HCEC 1CT (cell line): ENCODE data around the gene TMEM38A.

Source experiments
- DNase-seq: peaks from one replicate; pipeline ENCODE4 v3.0.0-alpha.2; 2017

Gene TMEM38A, protein sequence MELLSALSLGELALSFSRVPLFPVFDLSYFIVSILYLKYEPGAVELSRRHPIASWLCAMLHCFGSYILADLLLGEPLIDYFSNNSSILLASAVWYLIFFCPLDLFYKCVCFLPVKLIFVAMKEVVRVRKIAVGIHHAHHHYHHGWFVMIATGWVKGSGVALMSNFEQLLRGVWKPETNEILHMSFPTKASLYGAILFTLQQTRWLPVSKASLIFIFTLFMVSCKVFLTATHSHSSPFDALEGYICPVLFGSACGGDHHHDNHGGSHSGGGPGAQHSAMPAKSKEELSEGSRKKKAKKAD

DNA sequence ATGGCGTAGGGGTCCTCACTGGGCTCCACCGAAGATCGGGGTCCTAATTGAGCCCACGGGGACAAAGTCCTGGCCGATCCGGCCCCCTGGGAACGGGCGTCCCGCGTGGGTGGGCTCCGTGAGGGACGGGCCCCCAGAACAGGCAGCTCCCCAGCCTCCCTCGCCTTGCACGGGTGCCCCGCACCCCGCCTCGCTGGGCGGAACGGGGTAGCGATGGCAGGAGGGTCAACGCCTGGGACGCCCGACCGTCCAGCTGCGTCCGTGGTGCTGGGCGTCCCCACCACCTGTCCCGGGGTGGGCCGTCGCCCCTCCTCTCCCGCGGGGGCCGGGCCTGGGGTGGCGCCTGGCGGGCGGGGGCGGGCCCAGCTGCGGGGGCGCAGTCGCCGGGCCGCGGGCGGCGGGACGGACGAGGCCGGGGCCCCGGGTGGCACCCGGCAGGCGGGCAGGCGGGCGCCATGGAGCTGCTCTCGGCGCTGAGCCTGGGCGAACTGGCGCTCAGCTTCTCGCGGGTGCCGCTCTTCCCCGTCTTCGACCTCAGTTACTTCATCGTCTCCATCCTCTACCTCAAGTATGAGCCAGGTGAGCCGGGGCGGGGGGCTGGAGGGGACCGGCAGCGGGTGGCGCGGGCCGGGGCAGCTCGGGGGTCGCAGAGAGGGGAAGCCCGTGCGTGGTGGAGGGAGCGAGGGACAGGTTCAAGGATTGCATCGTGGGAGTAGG, at the start of gene TMEM38A:
TSS of gene TMEM38A (plus strand) at position 377 of the 717 bp plus-strand sequence. CDS start at position 456, 79 bp downstream.
- DNase-seq, result no peak

DNA sequence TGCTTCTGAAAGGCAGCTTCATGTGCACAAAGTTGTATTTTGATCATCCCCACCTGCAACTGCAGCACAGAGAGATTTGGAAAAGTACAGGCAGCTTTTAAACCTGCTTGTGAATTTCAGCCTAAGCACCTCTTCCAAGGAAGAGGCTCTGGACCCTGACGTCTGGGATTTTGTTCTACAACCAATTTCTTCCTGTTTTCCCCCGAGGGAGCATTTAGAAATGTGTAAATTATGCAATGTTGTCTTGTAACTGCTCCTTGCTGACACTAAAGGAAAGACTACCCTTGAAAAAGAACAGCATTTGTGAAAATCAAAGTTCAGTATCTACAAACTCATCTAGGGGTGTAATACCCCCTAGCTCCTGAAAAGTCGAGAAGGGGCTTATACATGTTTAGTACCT, 48.3 kb upstream of the TMEM38A start:
- DNase-seq, result no peak

DNA sequence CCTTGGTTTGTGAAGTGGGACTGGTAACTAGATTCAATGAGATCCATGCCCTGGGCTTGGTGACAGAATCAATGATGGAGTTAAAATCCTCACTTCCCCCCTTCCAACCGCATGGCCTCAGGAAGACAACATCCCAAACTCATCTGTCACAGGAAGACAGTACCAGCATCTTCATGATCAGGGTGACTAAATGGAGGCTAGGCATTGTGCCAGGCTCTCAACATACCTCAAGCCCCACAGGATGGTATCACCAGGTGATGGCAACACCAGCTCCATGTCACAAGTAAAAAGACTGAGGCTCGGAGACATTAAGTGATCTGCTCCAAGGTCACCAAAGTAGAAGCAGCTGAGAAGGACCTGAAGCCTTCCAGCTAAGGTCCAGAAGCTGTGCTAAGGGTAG, 47.1 kb upstream of the TMEM38A start:
- DNase-seq, result no peak

DNA sequence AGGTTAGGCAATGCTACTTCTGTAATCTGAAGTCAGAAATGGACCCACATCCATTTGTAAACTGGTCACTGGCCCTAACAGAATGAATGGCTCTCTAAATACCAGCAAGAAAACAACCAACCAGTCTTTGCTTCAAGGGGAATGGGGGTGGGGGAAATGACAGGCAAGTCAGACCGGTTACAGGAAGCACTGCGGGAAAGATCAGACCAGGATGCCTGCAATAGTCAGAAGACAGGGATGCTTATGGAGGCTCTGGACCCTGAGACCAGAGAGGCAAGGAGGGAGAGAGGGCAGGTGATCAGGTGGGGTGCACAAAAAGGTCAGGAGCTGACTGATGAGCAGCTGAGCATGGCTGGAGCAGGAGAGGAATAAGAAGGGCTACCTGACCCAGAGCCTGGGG, 46.0 kb upstream of the TMEM38A start:
- no peak for DNase-seq

DNA sequence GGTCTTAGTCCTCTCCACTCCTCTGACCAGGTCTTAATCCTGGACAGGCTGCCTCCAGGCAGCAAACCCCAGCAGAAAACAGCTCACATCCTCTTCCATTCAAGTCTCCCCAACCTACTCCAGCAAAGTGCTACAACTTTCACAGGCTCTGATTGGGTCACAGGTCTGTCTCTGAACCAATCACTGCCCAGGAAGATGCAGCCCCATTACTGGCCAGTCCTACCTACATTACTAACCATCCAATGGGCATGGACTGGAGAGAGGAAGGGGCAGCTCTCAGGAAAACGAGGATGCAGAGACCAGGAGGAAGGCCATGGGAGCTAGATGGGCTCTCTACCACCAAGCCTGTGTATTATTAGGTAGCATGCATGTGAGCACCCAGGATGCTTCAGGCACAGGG, 45.1 kb upstream of the TMEM38A start:
- DNase-seq, result no peak

DNA sequence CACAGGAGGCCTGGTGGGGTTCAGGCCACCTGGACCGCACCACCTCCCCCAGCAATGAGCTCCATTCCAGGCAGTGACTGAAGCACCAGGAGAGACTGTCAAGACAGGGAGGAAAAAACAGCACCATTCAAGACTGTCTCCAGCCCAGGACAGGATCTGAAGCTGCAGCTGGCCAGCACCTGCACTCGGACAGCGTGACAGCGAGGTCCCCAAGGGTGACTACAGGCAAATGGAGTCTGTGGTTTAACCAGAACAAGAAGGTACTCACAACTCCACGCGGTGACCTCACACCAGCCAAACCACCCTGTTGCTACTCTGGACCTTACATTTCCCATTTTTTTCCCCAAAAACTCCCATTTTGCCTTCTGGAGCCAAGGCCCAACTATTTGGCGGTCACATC, 42.7 kb upstream of the TMEM38A start:
- no peak for DNase-seq

DNA sequence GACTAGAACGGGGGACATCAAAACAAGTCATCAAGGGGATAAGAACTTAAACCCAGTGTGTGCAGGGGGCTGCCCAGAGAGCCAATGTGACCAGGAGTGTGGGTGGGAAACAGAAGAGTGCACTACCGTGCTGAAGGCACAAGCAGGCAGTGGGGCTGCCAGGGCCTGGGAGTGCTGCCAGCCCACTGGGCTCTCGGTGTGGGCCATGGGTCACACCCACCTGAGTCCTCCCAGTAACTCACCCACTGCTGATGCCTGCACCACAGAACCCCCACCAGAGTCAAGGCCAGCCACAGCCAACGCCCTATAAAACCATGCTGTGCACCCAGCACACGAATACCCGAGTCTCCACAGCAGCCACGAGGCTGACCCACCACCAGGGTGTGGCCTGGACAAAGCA, 41.5 kb upstream of the TMEM38A start:
- no peak for DNase-seq

DNA sequence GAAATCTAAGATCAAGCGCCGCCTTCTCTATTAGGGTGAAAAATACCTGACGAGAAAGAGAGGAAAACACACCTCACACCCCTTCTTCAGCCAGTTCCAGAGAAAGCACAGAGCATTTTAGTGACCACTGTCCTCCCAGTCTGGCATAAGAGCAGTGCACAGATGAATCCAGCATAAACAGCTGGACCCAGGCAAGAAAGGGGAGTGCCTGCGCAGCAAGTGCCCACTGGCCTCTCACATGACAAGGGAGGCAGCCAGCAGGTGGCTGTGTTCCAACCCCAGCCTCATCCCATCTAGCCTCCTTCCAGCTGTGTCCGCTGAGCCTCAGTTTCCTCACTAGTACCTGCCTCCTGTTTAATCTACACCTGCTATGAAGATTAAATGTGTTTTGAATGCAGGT, 40.9 kb upstream of the TMEM38A start:
- DNase-seq, result no peak

DNA sequence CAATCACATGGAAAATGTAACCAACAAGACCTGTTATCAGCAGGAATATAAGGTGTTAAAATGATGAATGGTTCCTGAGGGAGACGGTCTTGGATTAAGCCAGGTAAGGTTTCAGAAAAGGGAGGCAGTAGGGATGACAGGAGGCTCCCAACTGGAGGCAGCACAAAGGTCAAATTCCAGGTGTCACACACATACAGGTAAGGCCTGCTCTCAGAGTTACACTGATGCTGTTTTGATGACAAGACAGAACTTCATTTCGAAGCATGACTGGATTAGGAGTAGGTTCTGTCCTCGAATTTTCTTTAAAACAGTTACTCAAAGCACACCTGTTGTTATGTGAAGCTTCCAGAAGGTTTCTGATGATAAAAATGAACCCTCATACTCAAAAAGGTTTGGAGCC, 40.4 kb upstream of the TMEM38A start:
- DNase-seq, result no peak

DNA sequence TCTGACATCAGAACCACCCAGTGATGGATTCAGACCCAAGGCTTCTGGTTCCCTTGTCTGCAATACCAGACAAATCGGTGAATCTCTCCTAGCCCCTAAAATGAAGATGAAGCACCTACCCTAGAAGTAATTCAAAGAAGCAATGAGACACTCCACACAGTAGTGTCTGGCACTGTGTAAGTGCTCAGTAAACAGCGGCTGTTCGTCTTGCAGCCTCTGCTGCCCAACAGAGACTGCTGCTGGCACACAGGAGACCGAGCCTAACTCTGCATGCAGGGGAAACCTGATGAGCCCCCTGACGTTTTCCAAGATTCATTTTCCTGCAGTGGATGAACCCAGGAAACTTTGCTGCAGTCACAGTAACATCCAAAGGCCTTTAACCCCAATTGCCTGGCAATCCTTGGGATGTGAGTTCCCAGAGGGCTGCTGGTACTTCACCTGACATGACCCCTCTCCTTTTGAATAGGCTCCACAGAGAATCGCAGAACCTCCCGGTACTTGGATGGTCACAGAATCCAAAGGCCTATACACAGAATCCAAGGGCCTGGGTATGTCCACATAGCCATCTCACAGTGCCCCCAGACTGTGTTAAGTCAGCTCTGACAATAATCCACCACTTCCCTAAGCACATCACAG, 39.7 kb upstream of the TMEM38A start:
- no peak for DNase-seq

DNA sequence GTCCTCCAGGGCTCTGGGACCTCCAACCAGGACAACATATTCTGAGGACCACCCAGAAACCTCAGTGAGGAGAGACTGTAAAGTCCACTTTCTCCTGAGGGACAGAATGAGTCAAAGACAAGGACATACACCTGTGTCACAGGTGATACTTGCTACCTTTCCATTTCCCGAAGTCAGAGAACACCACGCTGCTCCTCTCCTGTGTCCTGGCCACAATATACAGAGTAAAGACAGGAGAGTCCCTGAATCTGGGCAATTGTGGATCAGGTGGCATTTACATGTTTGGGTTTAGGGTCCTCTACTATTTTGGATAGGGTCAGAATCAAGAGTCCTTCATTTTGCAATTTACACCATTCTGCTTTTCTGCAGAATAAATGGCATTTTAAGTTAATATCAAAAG, 37.9 kb upstream of the TMEM38A start:
- DNase-seq, result no peak

DNA sequence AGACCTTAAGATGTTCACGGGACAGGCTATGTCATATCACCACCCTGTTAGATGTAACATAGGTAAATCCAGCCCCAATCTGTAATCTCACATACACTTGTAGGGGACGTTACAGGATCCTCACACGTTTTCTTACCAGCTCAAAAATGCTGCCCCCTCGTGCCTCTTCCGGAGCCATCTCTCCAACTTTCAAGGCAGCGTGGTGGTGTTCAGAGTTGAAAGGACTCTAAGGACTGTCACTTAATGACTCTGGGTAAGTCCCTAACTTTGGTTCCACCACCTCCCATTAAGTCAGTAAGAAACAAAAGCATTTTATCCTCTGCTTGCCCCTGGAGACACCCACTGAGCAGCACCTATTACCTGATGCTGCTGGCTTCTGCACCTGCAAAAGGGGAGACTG, 37.4 kb upstream of the TMEM38A start:
- DNase-seq, result no peak

DNA sequence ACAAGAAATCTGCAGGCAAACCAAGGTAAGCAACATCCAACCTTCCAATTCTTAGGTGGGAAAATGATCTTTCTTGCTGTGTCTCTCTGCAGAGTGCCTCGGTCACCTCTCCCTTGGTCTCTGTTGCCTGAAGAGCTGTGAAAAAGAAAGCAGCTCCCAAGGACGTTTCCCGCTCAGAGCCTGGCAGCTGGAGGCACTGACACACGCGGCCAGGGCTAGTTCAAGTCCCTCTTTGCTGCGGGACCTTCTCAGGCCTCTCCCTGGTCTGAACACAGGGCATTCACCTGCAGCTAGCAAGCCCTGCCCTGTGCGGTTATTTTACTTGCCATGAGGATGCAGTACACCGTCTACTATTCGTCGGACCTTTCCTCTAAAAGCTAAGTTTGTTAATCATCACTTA, 36.7 kb upstream of the TMEM38A start:
- no peak for DNase-seq

DNA sequence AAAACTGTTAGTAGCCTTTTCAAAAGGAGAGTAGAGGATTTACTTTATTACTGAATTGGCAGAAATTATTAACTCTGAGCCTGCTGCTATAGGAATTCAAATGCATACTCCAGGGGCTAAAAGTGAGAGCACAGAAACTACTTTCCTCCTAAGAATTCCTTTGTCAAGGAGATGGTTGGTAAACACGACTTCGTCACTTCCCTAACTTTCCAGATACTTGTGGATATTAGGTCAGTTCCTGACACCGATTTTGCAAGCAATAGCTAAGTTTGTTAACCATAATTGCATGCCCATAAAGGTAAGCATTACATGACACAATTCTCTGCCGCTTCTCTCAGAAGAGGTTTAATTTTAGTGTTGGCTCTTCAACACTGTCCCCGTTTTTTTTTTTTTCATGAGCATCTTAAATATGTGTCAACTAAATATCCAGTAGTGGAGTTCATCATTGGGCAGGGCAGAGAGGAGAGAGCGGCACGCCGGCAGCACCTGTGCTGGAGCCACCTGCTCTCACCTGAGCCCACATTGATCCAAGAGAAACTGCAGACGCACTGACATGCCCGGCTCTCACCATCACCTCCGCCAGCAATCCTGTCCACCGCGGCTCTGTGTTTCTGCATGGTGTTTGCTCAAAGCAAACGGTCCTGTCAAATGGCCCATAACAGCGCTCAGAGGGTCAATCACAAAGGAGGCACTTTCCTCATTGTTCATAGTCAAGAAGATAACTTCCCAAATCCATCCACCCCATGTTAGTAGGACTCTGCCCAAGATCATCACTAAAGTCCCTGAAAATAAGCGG, 35.6 kb upstream of the TMEM38A start:
- DNase-seq, result no peak

DNA sequence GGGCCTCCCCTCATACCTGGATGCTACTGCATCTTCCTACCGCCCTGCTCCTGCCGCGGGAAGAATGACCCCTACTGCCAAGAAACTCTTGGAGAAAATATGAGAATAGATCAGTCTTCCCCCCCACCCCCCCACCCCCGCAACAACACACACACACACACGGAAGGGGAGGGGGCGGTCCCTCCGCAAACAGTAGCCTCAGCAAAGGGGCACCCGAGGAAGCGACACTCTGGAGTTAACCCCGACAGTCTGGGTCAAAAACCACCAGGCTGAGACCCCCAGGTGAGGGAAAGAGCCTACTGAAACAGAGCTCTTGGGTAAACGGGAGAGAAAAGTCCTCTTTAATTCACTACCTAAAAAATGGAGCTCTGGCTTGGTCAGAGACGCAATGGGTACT, 34.1 kb upstream of the TMEM38A start:
- no peak for DNase-seq

DNA sequence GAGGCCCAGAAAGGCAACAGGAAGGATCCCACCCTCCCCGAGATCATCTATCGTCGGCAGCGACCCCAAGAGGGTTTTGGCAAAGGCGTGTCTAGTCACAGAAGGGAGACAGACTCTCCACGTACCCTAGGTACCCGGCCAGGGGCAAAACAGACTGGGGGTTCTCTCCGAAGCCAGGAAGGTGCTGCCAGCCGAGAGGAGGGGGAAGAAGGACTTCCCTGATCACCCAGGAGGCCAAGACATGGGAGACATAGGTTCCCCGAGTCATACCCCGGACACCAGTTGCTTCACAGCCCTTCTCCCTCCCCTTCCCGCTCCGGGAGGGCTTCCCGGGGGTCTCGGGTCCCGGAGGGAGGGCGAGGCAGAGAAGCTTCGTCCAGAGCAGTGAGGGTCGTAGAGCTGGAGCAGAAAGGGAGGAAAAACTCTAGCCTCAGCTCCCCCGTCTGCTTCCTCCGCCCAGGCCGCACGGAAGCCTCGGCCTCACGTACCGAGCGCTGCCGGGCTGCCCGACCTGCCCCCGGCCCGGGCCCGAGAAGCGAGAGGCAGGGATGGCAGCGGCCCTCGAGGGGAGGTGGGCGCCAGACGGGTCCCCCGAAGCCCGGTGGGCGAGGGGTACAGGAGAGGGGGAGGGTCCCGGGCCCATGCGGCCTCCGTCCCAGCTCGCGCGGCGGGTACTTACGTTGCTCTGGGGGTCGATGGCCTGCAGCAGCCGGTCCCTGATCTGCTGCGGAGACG, 33.6 kb upstream of the TMEM38A start:
- DNase-seq, result no peak

DNA sequence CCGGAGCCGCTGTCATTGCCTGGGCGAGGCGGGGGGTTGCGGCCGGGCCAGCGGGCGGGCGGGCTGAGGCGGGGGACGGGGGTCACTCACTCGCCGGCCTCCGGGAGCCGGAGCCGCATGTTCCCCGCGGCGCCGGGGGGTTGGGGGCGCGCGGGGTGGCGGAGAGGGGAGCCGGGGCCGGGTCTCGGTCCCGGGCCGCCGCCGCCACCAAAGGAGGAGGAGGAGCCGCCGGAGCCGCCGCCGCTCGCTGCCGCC, 33.1 kb upstream of the TMEM38A start:
- no peak for DNase-seq

DNA sequence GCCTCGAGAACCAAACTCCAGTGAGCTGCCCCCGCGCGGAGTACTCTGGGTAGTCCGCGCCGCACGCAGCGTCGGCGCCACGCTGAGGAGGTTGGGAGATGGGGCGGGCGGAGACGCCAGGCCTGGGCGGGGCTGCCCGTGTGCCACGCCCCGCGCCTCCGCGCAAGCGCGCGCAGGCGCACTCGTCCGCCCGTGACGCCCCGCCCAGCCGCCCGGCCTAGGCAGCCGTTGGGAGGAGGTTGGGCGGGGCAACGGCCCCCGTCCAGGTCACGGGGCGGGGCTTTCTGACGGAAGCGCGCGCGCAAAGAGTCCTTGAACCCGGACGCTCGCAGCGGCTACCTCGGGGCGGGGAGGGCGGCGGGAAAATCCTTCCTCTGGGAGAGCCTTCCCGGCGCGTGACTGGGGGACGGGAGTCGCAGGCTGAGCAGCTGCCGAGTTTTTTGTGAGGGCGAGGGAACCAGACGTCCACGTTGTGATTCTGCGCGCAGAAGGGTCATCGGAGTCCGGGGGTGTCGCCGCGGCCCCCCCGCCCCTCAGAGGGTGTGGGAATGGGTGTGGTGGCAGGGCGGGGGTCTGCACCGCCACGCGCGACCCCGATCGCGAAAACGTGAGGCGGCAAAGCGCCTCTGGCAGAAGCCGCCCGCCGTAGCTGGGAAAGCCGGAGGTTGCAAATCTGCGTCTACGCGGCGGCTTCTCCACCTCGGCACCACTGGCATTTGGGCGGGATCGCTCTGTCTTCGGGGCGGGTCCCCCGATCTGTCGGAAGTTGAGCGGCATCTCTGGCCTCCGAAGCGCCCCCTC, 32.6 kb upstream of the TMEM38A start, which contains the start of gene MED26:
TSS of gene MED26 (minus strand) at position 22 of the 801 bp plus-strand sequence. CDS start 261 bp downstream, outside the sequence.
- peak; percentile 93 for DNase-seq

DNA sequence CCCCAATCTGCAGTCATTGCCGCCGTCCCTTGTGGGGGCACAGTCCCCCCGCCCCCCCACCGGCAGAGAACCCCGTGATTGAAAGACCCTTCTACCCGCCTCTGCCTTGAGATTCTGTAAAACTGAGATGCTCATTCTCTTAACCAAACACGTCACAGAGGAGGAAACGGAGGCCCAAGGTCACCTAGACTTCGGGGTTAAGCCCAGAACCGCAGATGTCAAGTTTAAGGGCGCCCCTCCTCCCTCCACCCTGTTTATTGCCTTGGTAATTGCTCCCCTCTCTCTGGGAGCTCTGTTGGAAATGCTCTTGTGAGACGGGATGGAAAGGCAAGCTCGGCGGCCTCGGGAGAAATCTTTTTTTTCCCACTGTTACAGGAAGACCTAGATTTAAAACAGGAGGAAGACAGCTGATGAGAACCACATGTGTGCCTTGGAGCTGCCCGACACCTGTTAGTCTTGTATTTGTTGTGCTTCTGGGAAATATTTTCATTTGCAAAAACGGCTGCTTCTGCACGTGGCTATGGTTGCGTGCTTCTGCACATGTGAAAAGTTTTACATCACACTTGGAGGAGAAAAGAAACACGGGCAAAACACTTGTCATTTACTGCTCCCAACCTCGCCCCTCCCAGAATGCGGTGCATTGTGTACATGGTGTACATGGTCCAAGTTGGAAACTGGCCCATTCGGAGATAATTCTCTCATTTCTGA, 31.8 kb upstream of the TMEM38A start:
- DNase-seq, result peak; percentile 62

DNA sequence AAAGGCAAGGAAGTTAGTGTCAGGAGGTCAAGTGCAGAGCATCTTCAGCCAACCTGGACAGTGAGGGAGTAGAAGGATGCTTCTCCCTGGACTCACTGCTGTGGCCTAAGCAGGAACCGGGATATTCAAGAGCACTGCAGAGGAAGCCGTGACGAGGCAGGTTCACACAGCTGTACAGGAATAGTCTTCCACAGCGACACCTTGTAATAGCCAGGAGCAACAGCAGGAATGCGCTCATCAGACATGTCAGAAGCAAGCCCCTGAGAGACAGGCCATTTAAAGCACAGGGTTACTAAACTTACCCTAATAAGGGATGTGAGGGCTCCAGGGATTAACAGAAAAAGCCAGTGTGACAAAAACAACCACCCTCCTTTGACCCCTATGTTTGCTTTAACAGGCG, 29.5 kb upstream of the TMEM38A start:
- no peak for DNase-seq

DNA sequence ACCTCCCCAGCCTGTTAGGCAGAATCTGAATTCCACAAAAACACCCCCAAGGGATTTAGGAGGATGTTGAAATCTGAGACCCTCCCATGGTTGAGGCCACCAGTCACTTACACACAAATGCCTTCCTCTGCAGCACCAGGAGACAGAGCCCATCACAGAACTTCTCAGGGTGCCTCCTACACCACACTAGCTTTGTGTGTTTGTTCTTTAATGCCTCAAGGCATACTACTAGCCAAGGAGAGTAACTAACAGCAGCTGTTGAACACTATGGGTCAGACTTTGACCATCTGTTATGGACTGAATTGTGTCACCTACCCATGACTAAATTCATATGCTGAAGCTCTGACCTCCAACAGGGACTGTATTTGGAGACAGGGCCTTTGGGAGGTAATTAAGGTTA, 23.4 kb upstream of the TMEM38A start:
- DNase-seq, result no peak
